Lung (tissue), 12 donors: ENCODE measurements around the gene MEF2B. TPM values are rescaled to one million over a fixed set of nuclear protein-coding genes. Genes with fewer than 3 reads are reported as not detected.

Experiments used
- ATAC-seq: fragments of 200-7000 bp; cut with Tn5 transposase; one replicate; pipeline ENCODE4 v1.9.1; 2020; ENCODE audit warnings: moderate number of reproducible peaks; ENCODE audit not compliant: insufficient read depth, low FRiP score
- DNase-seq, 3 donors: peaks; one replicate each; pipeline ENCODE4 v3.0.0-alpha.2; 2013 to 2017
- H3K27ac ChIP-seq, 2 donors: one replicate each; pipeline ENCODE4 v1.5.1; 2013; ENCODE audit warnings: mild to moderate bottlenecking in 2 of 2, moderate library complexity in 2 of 2, control low read depth in 1 of 2, inconsistent platforms in 1 of 2, low read depth in 1 of 2, low read length in 1 of 2
- H3K27me3 ChIP-seq, 3 donors: one replicate each; pipeline ENCODE4 v1.5.1; 2013; ENCODE audit warnings: low read length in 2 of 3; ENCODE audit not compliant: control insufficient read depth in 3 of 3, insufficient read depth in 3 of 3
- H3K36me3 ChIP-seq, 4 donors: one replicate each; pipeline ENCODE4 v1.5.1; 2013; ENCODE audit warnings: low read length in 4 of 4, mild to moderate bottlenecking in 1 of 4, moderate library complexity in 1 of 4; ENCODE audit not compliant: control insufficient read depth in 4 of 4, insufficient read depth in 4 of 4
- H3K4me1 ChIP-seq, 5 donors: one replicate each; pipeline ENCODE4 v1.5.1; 2013; ENCODE audit warnings: low read length in 5 of 5, mild to moderate bottlenecking in 2 of 5, moderate library complexity in 1 of 5; ENCODE audit not compliant: control insufficient read depth in 5 of 5, insufficient read depth in 5 of 5
- H3K4me3 ChIP-seq: one replicate; pipeline ENCODE4 v1.5.1; 2013; ENCODE audit warnings: mild to moderate bottlenecking, control low read depth, moderate library complexity
- H3K9ac ChIP-seq, 2 donors: one replicate each; pipeline ENCODE4 v1.5.1; 2013; ENCODE audit warnings: low read length in 2 of 2, control low read depth in 1 of 2; ENCODE audit not compliant: insufficient read depth in 1 of 2
- H3K9me3 ChIP-seq, 4 donors: one replicate each; pipeline ENCODE4 v1.5.1; 2013; ENCODE audit warnings: low read length in 3 of 4, mild to moderate bottlenecking in 1 of 4, moderate library complexity in 1 of 4; ENCODE audit not compliant: control insufficient read depth in 4 of 4, insufficient read depth in 3 of 4
- CTCF ChIP-seq: IDR thresholded peaks from 2 replicates; pipeline ENCODE4 v1.5.1; 2012; ENCODE audit warnings: mild to moderate bottlenecking; ENCODE audit errors: control extremely low read depth, extremely low read depth
- WGBS, 2 donors: extraction: QIAGEN DNeasy Blood & Tissue Kit; methylation state at CpG; one replicate each; pipeline ENCODE4 v1.1.7; 2013; 5-methylcytosine and 5-hydroxymethylcytosine counted together
- polyA plus RNA-seq, 2 donors: library from polyadenylated mRNA; stranded (reverse); fragments of 200-250 nt; gene quantifications; one replicate each; pipeline ENCODE4 v1.2.1, GENCODE V29; 2013
- total RNA-seq, 2 donors: library from RNA; depleted of rRNA in 1 of 2; stranded (reverse); fragments of >200 nt in 1 of 2; gene quantifications; one replicate each; pipeline ENCODE4 v1.2.1, GENCODE V29; 2014 to 2021
- donor health status: control.
- donor health status: control.
- donor health status: Bipolar disorder and iron deficiency.
- donor health status: healthy.
- donor health status: DM: yes; HTN: yes; CAD: no.

Gene MEF2B
- total and polyA plus RNA-seq, 4 donors: 0.44 to 1.8 (median 0.61) TPM

GRCh38 chr19:19157808-19158207, 12.3 kb downstream of the MEF2B start:
- H3K9me3 ChIP-seq: no peaks in the 10 kb centered on the region
- no peak for TF ChIP-seq CTCF
- H3K4me1 ChIP-seq: no peaks in the 10 kb centered on the region
- peaks cover 0 to 6% (median 3%) of the 10 kb centered on the region in 4 donors for H3K36me3 ChIP-seq
- DNase-seq: no peak
- 77 to 83% methylated on average over 6 of the region's 6 CpGs for WGBS, 2 donors
- no peak overlapping the region for H3K27ac ChIP-seq
- no peak for ATAC-seq
- H3K9ac ChIP-seq: no peak overlapping the region
- no peaks in the 10 kb centered on the region for H3K27me3 ChIP-seq
- no peak overlapping the region for H3K4me3 ChIP-seq

- no peak for TF ChIP-seq CTCF
- H3K4me1 ChIP-seq: no peaks in the 10 kb centered on the region
- no peak for DNase-seq
- H3K36me3 ChIP-seq: peaks cover 0 to 6% (median 3%) of the 10 kb centered on the region in 4 donors
- ATAC-seq: no peak
- no peak overlapping the region for H3K9ac ChIP-seq
- H3K27ac ChIP-seq: no peak overlapping the region
- no peaks in the 10 kb centered on the region for H3K9me3 ChIP-seq
- 91 to 96% methylated on average over 10 of the region's 10 CpGs for WGBS, 2 donors
- H3K4me3 ChIP-seq: no peak overlapping the region
- H3K27me3 ChIP-seq: no peaks in the 10 kb centered on the region
Observed at GRCh38 chr19:19155495-19156219, 14.4 kb downstream of the MEF2B start.

- DNase-seq (no peak), ATAC-seq (no peak)
- H3K9ac ChIP-seq: no peak overlapping the region
- no peak for TF ChIP-seq CTCF
- no peak overlapping the region for H3K4me3 ChIP-seq
- H3K27me3 ChIP-seq: no peaks in the 10 kb centered on the region
- H3K9me3 ChIP-seq: no peaks in the 10 kb centered on the region
- peaks cover 0 to 6% (median 3%) of the 10 kb centered on the region in 4 donors for H3K36me3 ChIP-seq
- 95 to 97% methylated on average over 6 of the region's 6 CpGs for WGBS, 2 donors
- H3K27ac ChIP-seq: no peak overlapping the region
- no peaks in the 10 kb centered on the region for H3K4me1 ChIP-seq
Observed at GRCh38 chr19:19154768-19155494, 15.1 kb downstream of the MEF2B start.
